ENCODE results near the gene VARS2.

VARS2 gene

DNA sequence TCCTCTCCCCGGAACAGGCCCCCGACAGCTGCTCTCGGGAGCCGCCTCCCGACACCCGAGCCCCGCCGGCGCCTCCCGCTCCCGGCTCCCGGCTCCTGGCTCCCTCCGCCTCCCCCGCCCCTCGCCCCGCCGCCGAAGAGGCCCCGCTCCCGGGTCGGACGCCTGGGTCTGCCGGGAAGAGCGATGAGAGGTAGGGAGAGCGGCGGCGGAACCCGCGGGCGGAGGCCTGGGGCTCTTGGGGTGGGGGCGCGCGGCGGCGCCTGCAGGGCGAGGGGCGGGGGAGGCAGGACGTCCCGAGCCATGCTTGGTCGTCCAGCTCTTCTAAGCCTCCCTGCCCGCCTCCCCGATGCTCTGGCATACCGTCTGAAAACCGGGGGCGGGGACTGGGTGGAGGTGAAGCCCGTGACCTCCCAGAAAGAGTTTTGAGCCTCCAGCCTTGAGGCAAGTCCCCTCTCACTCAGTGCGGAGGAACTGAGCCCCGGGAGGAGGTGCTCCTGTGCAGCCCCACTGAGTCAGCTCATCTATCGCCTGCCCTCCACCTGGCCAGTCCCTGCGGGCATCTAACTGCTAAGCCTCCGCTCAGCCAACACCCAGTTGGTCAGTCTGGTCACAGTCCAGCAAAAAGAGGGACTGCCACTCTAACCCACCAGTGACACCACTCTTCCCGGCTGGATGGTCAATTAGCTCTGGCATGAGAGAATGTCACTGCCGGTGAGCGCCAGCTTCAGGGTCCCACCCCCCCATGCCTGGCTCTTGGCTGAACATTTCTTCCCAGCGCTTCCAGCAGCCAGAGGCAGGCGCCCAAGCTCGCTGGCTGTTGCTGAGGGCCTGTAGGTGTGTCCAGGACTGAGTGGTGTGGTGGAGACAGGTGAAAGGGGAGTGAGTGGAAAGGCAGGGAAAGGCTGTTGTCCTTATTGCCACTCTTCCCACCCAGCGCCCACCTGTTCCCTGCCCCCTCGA, 29.2 kb upstream of the VARS2 start:
- DNase-seq (ENCODE audit: low spot score) = peak; percentile 61

DNA sequence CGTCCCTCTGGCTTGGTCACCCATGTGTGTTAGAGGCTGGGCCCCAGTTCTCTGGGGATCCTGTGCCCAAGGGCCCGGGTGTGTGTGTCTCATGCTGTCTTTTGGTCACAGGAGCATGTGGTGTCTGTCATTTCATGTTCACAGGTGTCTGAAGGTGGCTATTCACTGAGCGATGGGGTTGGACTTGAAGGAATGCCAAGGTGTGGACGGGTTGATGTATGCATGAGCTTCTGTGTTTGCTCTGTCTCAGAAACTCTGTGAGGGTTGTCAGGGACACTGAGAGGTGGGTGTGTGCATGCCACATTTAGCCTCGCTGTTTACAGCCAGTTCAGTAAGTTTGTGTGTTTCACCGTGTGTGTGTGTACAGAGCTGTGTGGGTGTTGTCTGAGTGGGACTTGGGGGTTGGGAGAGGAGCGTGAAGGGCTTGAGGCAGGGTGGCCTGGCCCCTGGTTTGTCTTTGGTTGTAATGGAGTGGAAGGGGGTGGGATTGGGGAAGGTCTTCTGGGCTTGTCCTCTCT, 28.5 kb upstream of the VARS2 start:
- peak; percentile 38 for DNase-seq (ENCODE audit: low spot score)

DNA sequence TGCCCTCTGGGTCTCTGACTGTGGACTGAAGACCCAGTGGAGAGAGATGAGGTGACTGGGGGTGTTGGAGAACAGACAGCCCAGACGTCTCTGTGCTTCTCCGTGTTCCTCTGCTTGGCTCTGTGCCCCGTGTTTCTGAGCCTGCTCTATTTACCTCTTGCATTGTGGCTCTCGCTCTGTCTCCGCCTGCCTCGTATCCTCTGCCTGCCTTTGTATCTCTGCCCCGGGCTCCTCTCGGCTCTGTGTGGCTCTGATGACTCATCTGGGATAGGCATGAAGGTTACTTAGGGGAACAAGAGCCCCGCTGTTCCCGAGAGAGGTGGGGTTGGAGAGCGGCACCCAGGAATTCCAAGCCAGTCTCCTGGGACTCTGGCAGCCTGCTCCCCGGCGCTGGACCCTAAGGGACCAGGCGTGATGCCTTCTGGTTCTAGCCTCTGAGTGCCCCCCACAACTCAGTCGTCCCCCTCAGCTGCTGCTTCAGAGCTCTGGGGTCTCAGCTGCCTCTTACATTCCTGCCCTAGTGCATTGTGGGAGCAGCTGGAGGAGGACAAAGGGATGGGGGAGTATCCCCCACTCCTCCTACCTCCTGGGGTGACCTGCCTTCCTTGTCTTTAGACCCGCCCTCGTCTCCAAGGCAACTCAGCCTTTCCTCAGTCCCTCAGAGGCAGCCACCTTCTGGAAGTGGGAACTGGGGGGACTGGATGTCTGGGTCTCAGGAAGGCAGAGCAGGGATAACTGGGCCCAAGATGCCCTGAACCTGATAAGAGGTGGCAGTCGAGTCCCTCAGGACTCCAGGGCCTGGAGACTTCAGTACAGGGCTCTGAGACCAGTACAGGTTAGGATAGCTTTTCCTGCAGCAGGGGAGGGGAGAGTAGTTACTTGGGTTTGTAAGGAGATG, 27.8 kb upstream of the VARS2 start:
- peak; percentile 88 for DNase-seq (ENCODE audit: low spot score)

DNA sequence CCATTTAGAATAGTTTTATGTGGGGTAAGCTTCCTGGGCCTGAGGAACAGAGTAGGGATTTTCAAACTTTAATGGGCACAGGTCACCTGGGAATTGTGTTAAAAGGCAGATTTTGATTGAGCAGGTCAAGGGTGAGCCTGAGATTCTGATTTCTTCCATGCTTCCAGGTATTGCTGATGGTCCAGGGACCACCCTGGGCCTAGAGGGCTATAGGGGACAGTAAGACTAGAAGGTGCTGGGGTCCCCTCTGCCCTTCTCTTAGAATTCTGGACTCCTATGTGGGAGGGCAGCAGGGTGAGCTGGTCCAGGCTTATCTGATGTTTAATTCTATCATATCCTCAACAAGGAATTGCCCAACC, 27.2 kb upstream of the VARS2 start:
- no peak for DNase-seq (ENCODE audit: low spot score)

DNA sequence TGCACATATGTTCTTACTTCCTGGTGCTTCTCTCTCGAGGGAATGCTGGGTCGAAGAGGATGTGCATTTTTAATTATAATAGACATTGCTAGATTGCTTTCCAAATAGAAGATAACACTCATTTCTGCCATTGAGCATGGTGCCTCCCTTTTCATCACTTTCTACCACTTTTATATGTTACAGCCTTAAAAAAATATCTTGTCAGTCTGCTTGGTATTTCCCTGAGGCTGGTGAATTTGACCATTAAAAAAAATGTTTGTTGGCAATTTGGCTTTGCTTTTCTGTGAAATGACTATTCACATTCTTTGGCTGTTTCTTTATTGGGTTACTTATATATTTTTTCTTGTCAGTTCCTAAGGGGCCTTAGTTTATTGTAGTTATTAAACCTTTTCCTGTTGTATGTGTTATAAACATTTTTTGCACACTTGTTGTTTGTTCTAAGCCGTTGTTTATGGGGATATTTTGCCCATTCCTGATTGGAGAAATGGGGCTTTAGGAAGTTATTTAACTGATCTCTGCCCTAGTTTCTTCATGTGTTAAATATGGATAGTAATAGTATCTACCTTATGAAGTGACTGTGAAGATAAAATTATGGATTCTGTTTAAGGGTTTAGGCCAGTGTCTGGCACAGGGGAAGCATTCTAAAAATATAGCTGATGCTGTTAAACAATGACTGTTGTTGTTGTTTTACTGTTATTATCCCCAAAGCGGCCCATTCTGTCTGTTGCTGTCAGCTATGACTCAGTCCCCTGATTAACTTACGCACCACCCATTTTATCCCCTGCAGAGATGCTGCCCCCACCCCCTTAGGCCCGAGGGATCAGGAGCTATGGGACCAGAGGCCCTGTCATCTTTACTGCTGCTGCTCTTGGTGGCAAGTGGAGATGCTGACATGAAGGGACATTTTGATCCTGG, 25.9 kb upstream of the VARS2 start:
- peak; percentile 79 for DNase-seq (ENCODE audit: low spot score)

DNA sequence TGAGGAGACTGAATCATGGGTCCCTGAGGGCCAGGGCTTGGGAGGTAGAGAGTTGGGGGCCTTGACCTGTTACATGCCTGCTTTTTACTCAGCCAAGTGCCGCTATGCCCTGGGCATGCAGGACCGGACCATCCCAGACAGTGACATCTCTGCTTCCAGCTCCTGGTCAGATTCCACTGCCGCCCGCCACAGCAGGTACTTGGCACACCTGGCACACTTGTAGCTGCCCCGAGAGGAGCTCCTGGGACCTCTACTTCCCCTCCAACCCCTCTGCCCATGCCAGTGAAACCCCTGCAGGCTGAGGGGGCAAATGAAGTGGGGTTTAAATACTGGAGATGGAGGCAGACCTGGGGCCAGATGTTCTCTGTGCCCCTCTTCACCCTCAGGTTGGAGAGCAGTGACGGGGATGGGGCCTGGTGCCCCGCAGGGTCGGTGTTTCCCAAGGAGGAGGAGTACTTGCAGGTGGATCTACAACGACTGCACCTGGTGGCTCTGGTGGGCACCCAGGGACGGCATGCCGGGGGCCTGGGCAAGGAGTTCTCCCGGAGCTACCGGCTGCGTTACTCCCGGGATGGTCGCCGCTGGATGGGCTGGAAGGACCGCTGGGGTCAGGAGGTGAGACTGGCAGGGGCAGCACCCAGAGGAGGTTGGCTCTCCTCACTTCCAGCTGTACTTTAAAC, 25.1 kb upstream of the VARS2 start:
- DNase-seq (ENCODE audit: low spot score) = no peak

DNA sequence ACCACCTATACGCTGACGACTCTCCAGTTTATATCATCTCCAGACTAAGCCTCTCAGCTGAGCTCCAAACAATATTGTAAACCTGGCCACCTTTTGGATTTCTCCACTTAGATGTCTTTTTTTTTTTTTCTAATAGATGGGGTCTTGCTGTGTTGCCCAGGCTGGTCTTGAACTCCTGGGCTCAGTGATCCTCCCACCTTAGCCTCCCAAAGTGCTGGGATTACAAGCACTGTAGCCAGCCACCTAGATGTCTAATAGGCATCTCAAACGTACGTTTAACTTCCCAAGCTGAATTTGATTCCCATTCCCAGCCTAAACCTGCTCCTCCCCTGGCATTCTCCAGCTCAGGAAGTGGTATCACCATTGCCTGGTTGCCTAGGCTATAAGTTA, 24.5 kb upstream of the VARS2 start:
- DNase-seq (ENCODE audit: low spot score) = no peak

DNA sequence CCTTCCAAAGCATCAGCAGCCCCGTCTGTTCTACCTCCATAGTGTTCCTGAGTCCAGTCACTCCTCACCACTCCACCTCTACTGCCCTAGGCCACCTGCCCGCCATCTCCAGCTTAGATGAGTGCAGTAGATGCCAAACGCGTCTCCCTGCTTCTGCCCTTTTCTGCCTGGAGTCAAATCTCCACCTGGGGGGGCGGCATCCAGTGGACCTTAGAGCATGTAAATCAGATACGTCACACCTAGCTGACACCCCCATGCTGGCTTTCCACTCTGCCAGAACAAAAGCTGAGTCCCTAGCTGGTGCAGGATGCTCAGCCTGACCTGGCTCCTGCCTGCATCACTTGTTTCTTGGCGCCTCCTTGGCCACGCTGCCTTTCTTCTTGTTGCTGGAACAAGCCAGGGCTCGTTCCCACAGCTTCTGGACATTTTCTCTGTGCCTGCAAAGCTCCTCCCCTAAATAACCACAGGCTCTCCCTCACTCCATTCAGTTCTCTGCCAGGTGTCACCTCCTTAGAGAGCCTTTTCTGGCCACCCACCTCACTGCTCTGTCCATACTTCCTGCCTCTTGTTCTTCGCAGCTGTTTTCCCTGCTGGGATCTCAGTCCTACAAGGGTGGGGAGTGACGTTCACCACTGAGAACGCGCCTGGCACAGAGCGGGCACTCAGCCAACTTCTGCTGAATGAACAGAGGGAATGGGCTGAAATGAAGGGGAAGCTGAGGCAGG, 24.0 kb upstream of the VARS2 start:
- DNase-seq (ENCODE audit: low spot score) = no peak

DNA sequence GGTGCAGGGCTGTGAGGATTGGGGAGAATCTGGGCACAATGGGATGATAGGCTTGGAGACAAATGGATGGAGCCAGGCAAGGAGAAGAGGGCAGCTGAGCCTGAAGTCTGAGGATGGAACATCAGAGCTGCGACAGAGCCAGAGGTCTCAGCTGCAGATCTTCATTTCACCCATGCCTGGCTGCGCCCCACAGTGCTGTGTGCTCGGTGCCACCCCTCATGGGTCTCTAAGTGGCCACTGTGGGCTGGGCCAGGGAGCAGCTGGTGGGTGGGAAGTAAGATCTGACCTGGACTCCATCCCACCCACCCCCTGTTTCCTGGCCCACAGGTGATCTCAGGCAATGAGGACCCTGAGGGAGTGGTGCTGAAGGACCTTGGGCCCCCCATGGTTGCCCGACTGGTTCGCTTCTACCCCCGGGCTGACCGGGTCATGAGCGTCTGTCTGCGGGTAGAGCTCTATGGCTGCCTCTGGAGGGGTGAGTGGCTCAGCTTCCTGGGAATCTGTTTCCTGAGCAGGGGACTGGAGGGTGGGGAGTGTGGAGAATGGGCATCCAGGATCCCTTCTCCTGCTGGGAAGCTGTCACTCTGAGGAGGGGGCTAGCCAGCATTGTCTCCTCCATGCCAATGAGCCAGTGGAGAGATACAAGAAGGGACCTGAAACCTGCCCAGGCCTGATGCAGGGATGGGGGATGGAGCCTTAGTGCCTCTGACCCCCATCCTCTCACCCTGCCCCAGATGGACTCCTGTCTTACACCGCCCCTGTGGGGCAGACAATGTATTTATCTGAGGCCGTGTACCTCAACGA, 23.2 kb upstream of the VARS2 start:
- no peak for DNase-seq (ENCODE audit: low spot score)

DNA sequence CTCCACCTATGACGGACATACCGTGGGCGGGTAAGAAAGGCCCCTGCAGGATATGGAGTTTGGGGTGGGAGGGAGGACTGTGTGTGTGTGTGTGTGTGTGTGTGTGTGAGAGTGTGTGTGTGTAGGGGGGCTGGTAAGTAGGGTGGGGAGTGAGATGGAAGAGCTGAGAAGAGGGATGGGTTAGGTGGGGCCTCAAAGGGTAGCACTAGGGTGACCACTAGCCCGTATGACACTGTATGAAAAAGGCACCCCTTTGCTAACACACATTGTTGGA, 22.7 kb upstream of the VARS2 start:
- no peak for DNase-seq (ENCODE audit: low spot score)

DNA sequence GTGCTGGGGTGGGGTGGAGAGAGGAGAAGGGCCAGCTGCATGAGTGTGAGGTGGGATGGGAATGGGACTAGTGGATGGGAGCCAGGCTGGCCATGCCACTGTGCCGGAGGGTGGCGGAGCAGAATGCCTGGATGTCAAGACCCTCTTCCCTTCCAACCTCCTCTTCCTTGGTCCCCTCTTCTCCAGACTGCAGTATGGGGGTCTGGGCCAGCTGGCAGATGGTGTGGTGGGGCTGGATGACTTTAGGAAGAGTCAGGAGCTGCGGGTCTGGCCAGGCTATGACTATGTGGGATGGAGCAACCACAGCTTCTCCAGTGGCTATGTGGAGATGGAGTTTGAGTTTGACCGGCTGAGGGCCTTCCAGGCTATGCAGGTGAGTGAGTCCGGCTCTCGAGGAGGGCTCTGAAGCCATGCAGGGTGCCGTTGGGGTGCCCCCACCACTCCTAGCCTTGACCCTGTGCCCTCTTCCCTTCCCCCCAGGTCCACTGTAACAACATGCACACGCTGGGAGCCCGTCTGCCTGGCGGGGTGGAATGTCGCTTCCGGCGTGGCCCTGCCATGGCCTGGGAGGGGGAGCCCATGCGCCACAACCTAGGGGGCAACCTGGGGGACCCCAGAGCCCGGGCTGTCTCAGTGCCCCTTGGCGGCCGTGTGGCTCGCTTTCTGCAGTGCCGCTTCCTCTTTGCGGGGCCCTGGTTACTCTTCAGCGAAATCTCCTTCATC, 22.1 kb upstream of the VARS2 start:
- DNase-seq (ENCODE audit: low spot score) = no peak

DNA sequence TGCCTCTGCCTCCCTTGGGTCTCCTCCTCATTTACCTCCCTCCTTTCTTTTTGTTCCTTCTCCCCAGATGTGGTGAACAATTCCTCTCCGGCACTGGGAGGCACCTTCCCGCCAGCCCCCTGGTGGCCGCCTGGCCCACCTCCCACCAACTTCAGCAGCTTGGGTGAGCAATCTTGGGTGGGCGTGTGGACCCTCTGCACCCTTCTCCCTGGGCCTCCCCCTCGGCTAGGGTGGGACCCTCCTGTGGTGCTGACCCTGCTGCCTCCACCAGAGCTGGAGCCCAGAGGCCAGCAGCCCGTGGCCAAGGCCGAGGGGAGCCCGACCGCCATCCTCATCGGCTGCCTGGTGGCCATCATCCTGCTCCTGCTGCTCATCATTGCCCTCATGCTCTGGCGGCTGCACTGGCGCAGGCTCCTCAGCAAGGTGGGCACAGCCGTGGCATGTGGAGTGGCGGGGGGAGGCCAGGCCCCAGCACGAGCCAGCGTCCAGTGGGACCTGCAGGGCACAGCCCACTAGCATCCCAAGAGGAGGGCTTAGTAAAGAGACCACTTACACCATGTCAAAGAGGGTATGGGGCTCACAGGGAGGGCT, 20.9 kb upstream of the VARS2 start:
- no peak for DNase-seq (ENCODE audit: low spot score)

DNA sequence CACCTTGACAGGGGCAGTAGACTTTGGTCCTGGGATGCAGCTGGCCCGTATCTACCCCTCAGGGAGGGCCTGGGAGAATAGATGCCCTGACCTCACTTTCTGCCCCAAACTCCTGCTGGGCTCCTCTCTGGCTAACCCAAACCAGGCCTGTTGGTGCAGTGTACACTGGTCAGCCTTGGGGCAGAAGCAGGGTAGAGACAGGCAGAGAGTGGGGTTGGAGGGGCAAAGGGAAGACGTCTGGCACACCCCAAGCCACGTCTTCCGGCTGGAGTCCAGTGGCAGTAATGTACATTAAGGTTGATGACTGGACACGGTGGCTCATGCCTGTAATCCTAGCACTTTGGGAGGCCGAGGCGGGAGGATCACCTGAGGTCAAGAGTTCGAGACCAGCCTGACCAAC, 20.4 kb upstream of the VARS2 start:
- no peak for DNase-seq (ENCODE audit: low spot score)

DNA sequence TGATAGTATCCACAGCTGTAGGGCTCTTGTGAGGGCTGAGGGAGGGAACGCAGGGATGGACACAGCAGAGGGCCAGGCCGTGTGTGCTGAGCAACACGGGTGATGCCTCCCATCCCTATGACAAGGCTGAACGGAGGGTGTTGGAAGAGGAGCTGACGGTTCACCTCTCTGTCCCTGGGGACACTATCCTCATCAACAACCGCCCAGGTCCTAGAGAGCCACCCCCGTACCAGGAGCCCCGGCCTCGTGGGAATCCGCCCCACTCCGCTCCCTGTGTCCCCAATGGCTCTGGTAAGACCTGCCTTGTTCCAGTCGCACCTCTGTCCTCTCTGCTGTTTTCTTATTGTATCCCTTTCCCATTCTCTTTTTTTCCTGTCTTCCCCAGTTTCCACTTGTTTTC, 19.7 kb upstream of the VARS2 start:
- DNase-seq (ENCODE audit: low spot score) = no peak

DNA sequence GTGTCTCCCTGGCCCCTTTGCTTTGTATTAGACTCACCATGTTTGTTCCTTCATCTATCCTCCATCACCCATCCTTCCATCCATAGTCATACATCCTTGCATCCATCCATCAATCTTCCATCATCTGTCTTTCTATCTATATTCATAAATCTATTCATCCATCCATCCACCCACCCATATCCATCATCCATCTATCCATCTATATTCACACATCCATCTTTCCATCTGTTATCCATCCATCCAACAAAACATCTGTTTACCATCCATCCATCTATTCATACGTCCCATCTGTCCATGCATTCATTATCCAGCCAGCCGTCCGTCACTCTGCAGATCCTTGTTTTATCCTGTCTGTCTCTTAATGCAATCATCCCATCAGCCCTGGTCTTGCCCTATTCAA, 19.1 kb upstream of the VARS2 start:
- DNase-seq (ENCODE audit: low spot score) = no peak

DNA sequence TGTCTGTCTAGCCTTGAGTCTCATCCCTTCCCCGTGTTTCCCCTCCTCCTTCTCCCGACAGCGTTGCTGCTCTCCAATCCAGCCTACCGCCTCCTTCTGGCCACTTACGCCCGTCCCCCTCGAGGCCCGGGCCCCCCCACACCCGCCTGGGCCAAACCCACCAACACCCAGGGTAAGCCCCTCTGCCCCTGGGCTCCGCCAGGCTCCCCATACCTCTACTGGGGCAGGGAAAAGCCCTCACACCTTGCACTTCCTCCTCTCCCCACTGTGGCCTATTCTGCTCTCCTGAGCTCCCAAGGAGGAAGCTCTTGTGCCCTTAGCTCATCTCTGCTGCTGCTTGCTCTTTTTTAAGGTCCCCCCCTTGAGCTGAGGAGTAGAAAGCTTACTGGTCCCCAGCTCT, 18.7 kb upstream of the VARS2 start:
- DNase-seq (ENCODE audit: low spot score) = no peak

DNA sequence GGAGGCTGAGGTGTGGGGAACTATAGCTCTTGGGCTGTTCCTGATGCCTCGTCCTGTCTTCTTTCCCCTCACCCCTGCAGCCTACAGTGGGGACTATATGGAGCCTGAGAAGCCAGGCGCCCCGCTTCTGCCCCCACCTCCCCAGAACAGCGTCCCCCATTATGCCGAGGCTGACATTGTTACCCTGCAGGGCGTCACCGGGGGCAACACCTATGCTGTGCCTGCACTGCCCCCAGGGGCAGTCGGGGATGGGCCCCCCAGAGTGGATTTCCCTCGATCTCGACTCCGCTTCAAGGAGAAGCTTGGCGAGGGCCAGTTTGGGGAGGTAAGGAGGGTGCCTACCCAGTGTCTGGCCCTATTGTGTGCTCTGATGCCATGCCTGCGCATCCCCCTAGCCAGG, 17.5 kb upstream of the VARS2 start:
- no peak for DNase-seq (ENCODE audit: low spot score)

DNA sequence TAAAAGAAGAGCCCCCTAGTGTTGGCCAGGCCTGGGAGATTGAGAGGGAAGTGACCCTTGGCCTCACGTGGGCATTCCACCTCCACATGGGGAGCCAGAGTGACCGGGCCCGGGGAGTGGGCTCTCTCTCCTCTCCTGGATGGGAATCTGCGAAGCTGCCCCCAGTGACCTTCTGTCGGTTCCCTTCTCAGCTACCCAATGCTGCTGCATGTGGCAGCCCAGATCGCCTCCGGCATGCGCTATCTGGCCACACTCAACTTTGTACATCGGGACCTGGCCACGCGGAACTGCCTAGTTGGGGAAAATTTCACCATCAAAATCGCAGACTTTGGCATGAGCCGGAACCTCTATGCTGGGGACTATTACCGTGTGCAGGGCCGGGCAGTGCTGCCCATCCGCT, 16.2 kb upstream of the VARS2 start:
- DNase-seq (ENCODE audit: low spot score) = no peak
